Astrocyte (in vitro differentiated cells and primary cell): ENCODE data around the gene PDGFD.

Experiments
- CTCF ChIP-seq: IDR thresholded peaks from 2 replicates; pipeline ENCODE4 v1.5.1; 2011; ENCODE audit warnings: low read depth, mild to moderate bottlenecking, inconsistent platforms, low read length, moderate library complexity; ENCODE audit not compliant: insufficient read depth
- EZH2 ChIP-seq: IDR thresholded peaks from 2 replicates; pipeline ENCODE4 v1.6.1; 2012; ENCODE audit warnings: mild to moderate bottlenecking, low read length, inconsistent platforms; ENCODE audit not compliant: insufficient read depth

DNA sequence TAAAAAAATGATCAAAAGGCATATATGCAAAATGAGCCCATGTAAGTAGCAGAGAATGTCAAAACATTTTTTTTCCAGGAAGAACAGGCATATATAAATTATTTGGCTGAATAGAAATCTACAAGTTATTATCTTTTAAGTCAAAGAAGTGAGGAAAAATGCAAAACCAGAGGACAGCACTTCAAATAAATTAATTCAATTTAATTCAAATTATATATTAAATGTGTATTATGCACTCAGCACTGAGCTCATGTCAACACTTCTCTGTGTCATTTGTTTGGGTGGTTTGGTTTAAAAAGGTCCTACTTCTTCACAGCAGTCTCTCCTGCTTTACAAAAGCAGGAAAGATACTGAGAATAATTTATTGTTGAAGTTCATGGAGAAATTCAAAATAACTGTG, 41.9 kb upstream of the PDGFD start:
- TF ChIP-seq EZH2 (no peak), CTCF (no peak)
